OCI-LY1 (cell line): ENCODE data around the gene MIAT.
A peak's percentile ranks its signal among the peaks of the same experiment; 100 is the strongest.

ENCODE experiments used
- H2AFZ ChIP-seq: fragments of 200-600 bp; sonication (generic), shearing (Covaris generic); 2 replicates; pipeline ENCODE4 v1.6.0; 2014; ENCODE audit warnings: antibody characterized with exemption, mild to moderate bottlenecking, low read length
- H3F3A ChIP-seq: fragments of 200-600 bp; sonication (generic), shearing (Covaris generic); 2 replicates; pipeline ENCODE4 v1.6.0; 2014; ENCODE audit warnings: mild to moderate bottlenecking, antibody characterized with exemption, low read length, moderate library complexity; ENCODE audit not compliant: insufficient read depth
- H3K27ac ChIP-seq: fragments of 200-600 bp; sonication (generic); 2 replicates; pipeline ENCODE4 v1.5.1; 2014; ENCODE audit warnings: low read length, mixed run types, mild to moderate bottlenecking, low read depth; ENCODE audit not compliant: poor library complexity, severe bottlenecking
- H3K27me3 ChIP-seq: fragments of 200-600 bp; sonication (generic); 2 replicates; pipeline ENCODE4 v1.6.0; 2014; ENCODE audit warnings: antibody characterized with exemption, mild to moderate bottlenecking, low read length, moderate library complexity; ENCODE audit not compliant: insufficient read depth
- H3K36me3 ChIP-seq: fragments of 200-600 bp; sonication (generic); 2 replicates; pipeline ENCODE4 v1.6.1; 2014; ENCODE audit warnings: mild to moderate bottlenecking, antibody characterized with exemption, low read length, moderate library complexity, mixed read lengths; ENCODE audit not compliant: insufficient read depth
- H3K4me1 ChIP-seq: fragments of 200-600 bp; sonication (generic); 2 replicates; pipeline ENCODE4 v1.5.1; 2014; ENCODE audit warnings: mild to moderate bottlenecking, low read length, moderate library complexity; ENCODE audit not compliant: insufficient read depth, severe bottlenecking
- H3K4me2 ChIP-seq: fragments of 200-600 bp; sonication (generic), shearing (Covaris generic); 2 replicates; pipeline ENCODE4 v1.6.1; 2014; ENCODE audit warnings: low read length
- H3K4me3 ChIP-seq: fragments of 200-600 bp; sonication (generic); 2 replicates; pipeline ENCODE4 v1.5.1; 2014; ENCODE audit warnings: low read length, low read depth, mild to moderate bottlenecking, mixed read lengths; ENCODE audit not compliant: poor library complexity, severe bottlenecking
- H3K79me2 ChIP-seq: fragments of 200-600 bp; shearing (Covaris generic); 2 replicates; pipeline ENCODE4 v1.6.1; 2016; ENCODE audit warnings: mixed run types, low read length, mixed read lengths; ENCODE audit not compliant: insufficient read depth
- H3K9ac ChIP-seq: fragments of 200-600 bp; sonication (generic), shearing (Covaris generic); 2 replicates; pipeline ENCODE4 v1.6.1; 2014; ENCODE audit warnings: mild to moderate bottlenecking, low read length, mixed read lengths
- H3K9me2 ChIP-seq: fragments of 200-600 bp; sonication (generic), shearing (Covaris generic); 2 replicates; pipeline ENCODE4 v1.6.1; 2014; ENCODE audit warnings: low read depth, mild to moderate bottlenecking, low read length, mixed read lengths
- H3K9me3 ChIP-seq: fragments of 200-600 bp; shearing (Covaris generic); 2 replicates; pipeline ENCODE4 v1.6.1; 2014; ENCODE audit warnings: low read length, mixed read lengths
- H4K20me1 ChIP-seq: fragments of 200-600 bp; sonication (generic), shearing (Covaris generic); 2 replicates; pipeline ENCODE4 v1.6.0; 2016; ENCODE audit warnings: mild to moderate bottlenecking, low read length; ENCODE audit not compliant: insufficient read depth
- EZH2 ChIP-seq: fragments of 200-600 bp; sonication (generic), shearing (Covaris generic); IDR thresholded peaks from 2 replicates; pipeline ENCODE4 v1.8.0; 2017; ENCODE audit warnings: borderline replicate concordance, mixed run types, mild to moderate bottlenecking, antibody characterized with exemption, low read length, moderate library complexity, mixed read lengths
- TF ChIP-seq, protein P1 (sequence below): fragments of 200-600 bp; sonication (generic), shearing (Covaris generic); IDR thresholded peaks from 2 replicates; pipeline ENCODE4 v1.5.1; 2017; ENCODE audit warnings: mild to moderate bottlenecking, antibody characterized with exemption, low read length, moderate library complexity, mixed read lengths

The MIAT gene

GRCh38 chr22:26648528-26649388, 8.6 kb upstream of the MIAT start:
- Histone ChIP-seq H3K79me2 (no peaks in the 10 kb centered on the region), H3K36me3 (no peaks in the 10 kb centered on the region), H3F3A (no peaks in the 10 kb centered on the region), H4K20me1 (no peaks in the 10 kb centered on the region), H3K27me3 (no peaks in the 10 kb centered on the region), H3K4me1 (peaks cover 50% of the 10 kb centered on the region), H3K4me3 (peak overlapping the region; percentile 26), H3K9me2 (no peaks in the 10 kb centered on the region), H2AFZ (no peak overlapping the region), H3K4me2 (peak overlapping the region; percentile 58), H3K9ac (peak overlapping the region; percentile 53; the same call in 1 of the 2 replicates), H3K27ac (peak overlapping the region; percentile 74), H3K9me3 (no peaks in the 10 kb centered on the region)
- TF ChIP-seq EZH2, result no peak
- TF ChIP-seq, protein P1, sequence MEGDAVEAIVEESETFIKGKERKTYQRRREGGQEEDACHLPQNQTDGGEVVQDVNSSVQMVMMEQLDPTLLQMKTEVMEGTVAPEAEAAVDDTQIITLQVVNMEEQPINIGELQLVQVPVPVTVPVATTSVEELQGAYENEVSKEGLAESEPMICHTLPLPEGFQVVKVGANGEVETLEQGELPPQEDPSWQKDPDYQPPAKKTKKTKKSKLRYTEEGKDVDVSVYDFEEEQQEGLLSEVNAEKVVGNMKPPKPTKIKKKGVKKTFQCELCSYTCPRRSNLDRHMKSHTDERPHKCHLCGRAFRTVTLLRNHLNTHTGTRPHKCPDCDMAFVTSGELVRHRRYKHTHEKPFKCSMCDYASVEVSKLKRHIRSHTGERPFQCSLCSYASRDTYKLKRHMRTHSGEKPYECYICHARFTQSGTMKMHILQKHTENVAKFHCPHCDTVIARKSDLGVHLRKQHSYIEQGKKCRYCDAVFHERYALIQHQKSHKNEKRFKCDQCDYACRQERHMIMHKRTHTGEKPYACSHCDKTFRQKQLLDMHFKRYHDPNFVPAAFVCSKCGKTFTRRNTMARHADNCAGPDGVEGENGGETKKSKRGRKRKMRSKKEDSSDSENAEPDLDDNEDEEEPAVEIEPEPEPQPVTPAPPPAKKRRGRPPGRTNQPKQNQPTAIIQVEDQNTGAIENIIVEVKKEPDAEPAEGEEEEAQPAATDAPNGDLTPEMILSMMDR, result no peak

DNA sequence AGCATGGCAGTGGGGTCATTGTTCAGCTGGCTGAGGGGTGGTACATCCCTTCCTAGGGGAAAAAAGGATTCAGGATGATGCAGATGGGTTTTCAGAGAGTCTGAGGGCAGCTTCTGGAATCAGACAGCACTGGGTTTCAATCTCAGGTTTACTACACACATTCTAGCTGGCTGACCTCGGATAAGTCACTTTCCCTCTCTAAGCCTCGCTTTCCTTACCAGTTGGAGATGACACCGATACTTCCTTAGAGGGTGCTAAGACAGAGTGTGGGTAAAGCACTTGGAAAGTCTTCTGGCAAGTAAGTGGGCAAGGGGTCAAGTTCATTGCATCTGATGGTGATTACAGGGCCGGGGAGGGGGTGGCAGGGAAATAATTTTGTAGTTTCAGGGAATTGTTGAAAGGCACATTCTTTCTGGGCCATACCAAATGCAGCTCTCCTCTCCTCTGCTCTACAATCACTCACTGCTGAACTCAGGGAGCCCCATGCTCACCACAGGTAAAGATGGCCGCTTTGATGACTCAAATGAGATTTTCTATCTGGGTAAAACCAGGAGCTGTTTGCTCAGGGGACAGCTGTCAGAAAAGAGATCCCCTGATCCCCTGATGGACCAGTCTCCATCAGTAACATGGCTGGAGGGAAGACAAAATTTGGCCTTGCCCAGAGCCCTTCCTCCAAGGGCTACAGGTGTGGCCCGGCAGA, 6.5 kb upstream of the MIAT start:
- Histone ChIP-seq H3K9me2 (no peaks in the 10 kb centered on the region), H3K9ac (no peak overlapping the region), H3K4me2 (no peak overlapping the region), H3K27me3 (no peaks in the 10 kb centered on the region), H3K79me2 (no peaks in the 10 kb centered on the region), H3K4me1 (peaks cover 33% of the 10 kb centered on the region), H3K27ac (no peak overlapping the region), H3F3A (no peaks in the 10 kb centered on the region), H3K9me3 (no peaks in the 10 kb centered on the region), H3K36me3 (no peaks in the 10 kb centered on the region), H4K20me1 (no peaks in the 10 kb centered on the region), H2AFZ (no peak overlapping the region), H3K4me3 (no peak overlapping the region)
- TF ChIP-seq, protein P1, result no peak
- TF ChIP-seq EZH2, result no peak

DNA sequence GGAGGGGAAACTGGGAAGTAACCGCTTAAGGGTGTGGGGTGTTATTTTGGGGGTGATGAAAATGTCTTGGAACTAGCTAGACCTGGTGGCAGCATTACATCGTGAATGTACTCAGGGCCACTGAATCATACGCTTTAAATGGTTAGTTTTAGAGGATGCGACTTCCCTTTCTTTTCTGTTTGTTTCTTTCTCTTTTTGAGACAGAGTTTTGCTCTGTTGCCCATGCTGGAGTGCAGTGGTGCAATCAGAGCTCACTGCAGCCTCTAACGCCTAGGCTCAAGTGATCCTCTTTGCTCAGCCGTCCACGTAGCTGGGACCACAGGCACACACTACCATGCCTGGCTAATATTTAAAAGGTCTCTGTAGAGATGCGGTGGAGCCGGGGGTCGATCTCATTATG, 5.6 kb upstream of the MIAT start:
- H3K9me2 ChIP-seq, result no peaks in the 10 kb centered on the region
- no peaks in the 10 kb centered on the region for H3K9me3 ChIP-seq
- no peak overlapping the region for H3K27ac ChIP-seq
- no peaks in the 10 kb centered on the region for H3K36me3 ChIP-seq
- TF ChIP-seq EZH2, result no peak
- TF ChIP-seq, protein P1, result no peak
- no peaks in the 10 kb centered on the region for H3K79me2 ChIP-seq
- no peak overlapping the region for H3K9ac ChIP-seq
- H4K20me1 ChIP-seq, result no peaks in the 10 kb centered on the region
- no peak overlapping the region for H2AFZ ChIP-seq
- H3K4me2 ChIP-seq, result no peak overlapping the region
- H3K4me1 ChIP-seq, result peaks cover 33% of the 10 kb centered on the region
- no peak overlapping the region for H3K4me3 ChIP-seq
- no peaks in the 10 kb centered on the region for H3K27me3 ChIP-seq
- H3F3A ChIP-seq, result no peaks in the 10 kb centered on the region
